HL-60 (cell line): ENCODE results near the gene GABBR1.

ENCODE experiments used
- POLR2AphosphoS5 ChIP-seq: IDR thresholded peaks from 2 replicates; pipeline ENCODE4 v1.6.1; 2012; ENCODE audit warnings: low read depth
- TF ChIP-seq, protein P1 (sequence below): IDR thresholded peaks from one replicate; pipeline ENCODE4 v1.5.1; 2011; ENCODE audit warnings: low read length, control low read depth, inconsistent platforms; ENCODE audit not compliant: insufficient read depth

DNA sequence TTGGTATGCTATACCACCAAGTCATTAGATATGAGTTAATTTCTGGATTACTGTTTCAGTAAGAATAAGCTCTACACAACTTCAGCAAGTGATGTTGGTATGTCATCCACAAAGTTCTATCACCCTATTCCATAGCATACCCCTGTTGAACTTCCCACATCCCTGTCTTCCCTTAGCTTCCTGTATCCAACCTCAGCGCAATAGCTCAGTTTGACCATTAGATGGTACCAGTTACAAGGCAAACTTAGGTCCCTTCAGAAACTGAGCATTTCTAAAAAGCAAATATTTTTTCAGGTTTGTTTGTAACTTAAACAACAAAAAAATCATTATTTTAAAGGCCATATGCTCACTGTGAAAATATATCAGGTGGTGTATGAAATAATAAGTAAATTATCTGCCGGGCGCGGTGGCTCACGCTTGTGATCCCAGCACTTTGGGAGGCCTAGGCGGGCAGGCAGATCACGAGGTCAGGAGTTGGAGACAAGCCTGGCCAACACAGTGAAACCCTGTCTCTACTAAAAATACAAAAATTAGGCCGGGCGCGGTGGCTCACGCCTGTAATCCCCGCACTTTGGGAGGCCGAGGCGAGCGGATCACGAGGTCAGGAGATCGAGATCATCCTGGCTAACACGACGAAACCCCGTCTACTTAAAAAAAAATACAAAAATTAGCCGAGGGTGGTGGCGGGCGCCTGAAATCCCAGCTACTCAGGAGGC is 15.1 kb upstream of the GABBR1 start:
- TF ChIP-seq, protein P1, sequence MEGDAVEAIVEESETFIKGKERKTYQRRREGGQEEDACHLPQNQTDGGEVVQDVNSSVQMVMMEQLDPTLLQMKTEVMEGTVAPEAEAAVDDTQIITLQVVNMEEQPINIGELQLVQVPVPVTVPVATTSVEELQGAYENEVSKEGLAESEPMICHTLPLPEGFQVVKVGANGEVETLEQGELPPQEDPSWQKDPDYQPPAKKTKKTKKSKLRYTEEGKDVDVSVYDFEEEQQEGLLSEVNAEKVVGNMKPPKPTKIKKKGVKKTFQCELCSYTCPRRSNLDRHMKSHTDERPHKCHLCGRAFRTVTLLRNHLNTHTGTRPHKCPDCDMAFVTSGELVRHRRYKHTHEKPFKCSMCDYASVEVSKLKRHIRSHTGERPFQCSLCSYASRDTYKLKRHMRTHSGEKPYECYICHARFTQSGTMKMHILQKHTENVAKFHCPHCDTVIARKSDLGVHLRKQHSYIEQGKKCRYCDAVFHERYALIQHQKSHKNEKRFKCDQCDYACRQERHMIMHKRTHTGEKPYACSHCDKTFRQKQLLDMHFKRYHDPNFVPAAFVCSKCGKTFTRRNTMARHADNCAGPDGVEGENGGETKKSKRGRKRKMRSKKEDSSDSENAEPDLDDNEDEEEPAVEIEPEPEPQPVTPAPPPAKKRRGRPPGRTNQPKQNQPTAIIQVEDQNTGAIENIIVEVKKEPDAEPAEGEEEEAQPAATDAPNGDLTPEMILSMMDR = peak; percentile 39
- no peak for TF ChIP-seq POLR2AphosphoS5
